CD4-positive, alpha-beta T cell treated with Interleukin-1 beta for 1 hour (primary cell): ENCODE data around the gene GALNTL6.

Source experiments
- DNase-seq, 2 donors: peaks; one replicate each; pipeline ENCODE4 v3.0.0-alpha.2; 2020 to 2022

The GALNTL6 gene

GRCh38 chr4:171812665-171813525, at the start of gene GALNTL6:
TSS of gene GALNTL6 (plus strand) at chr4:171813404.
- no peak for DNase-seq

GRCh38 chr4:171765514-171765913, 47.7 kb upstream of the GALNTL6 start:
- DNase-seq = no peak

GRCh38 chr4:171774642-171775190, 38.5 kb upstream of the GALNTL6 start:
- no peak for DNase-seq

- no peak for DNase-seq
These were observed 33.9 kb upstream of the GALNTL6 start for GRCh38 chr4:171779301-171779700.

GRCh38 chr4:171785388-171785787, 27.8 kb upstream of the GALNTL6 start:
- no peak for DNase-seq

- DNase-seq = no peak
These were observed 19.5 kb upstream of the GALNTL6 start for GRCh38 chr4:171793723-171794122.

- DNase-seq = no peak
These were observed 18.7 kb upstream of the GALNTL6 start for GRCh38 chr4:171794528-171794927.

GRCh38 chr4:171809854-171810253, 3.4 kb upstream of the GALNTL6 start:
- no peak for DNase-seq

- no peak for DNase-seq
These were observed 905 bp upstream of the GALNTL6 start for GRCh38 chr4:171812333-171812664.

- no peak for DNase-seq
These were observed 484 bp downstream of the GALNTL6 start for GRCh38 chr4:171813526-171814250.

- no peak for DNase-seq
These were observed 1.3 kb downstream of the GALNTL6 start for GRCh38 chr4:171814545-171814944.

GRCh38 chr4:171817026-171817425, 3.8 kb downstream of the GALNTL6 start:
- DNase-seq = no peak

GRCh38 chr4:171834640-171835039, 21.4 kb downstream of the GALNTL6 start:
- no peak for DNase-seq

- DNase-seq = no peak
These were observed 30.3 kb downstream of the GALNTL6 start for GRCh38 chr4:171843456-171843855.

GRCh38 chr4:171846232-171846631, 33.0 kb downstream of the GALNTL6 start:
- DNase-seq = no peak

- no peak for DNase-seq
These were observed 33.7 kb downstream of the GALNTL6 start for GRCh38 chr4:171846893-171847292.

GRCh38 chr4:171847751-171848150, 34.5 kb downstream of the GALNTL6 start:
- no peak for DNase-seq

- no peak for DNase-seq
These were observed 36.5 kb downstream of the GALNTL6 start for GRCh38 chr4:171849686-171850222.

- no peak for DNase-seq
These were observed 38.1 kb downstream of the GALNTL6 start for GRCh38 chr4:171851295-171851694.

- no peak for DNase-seq
These were observed 44.3 kb downstream of the GALNTL6 start for GRCh38 chr4:171857302-171858012.

GRCh38 chr4:171875291-171875690, 62.1 kb downstream of the GALNTL6 start:
- no peak for DNase-seq

GRCh38 chr4:171876636-171877035, 63.4 kb downstream of the GALNTL6 start:
- DNase-seq = no peak

- no peak for DNase-seq
These were observed 66.9 kb downstream of the GALNTL6 start for GRCh38 chr4:171880136-171880535.
